HG02571 (cell line): ENCODE results near the gene C10orf67.

Experiments used
- ATAC-seq: cut with Tn5 transposase; IDR thresholded peaks from one replicate; pipeline ENCODE4 v1.9.1; 2021; ENCODE audit warnings: mild to moderate bottlenecking, moderate library complexity; ENCODE audit not compliant: unreplicated experiment

Gene C10orf67

GRCh38 chr10:23199768-23200511 lies 144.7 kb downstream of the C10orf67 start:
- no peak for ATAC-seq

DNA sequence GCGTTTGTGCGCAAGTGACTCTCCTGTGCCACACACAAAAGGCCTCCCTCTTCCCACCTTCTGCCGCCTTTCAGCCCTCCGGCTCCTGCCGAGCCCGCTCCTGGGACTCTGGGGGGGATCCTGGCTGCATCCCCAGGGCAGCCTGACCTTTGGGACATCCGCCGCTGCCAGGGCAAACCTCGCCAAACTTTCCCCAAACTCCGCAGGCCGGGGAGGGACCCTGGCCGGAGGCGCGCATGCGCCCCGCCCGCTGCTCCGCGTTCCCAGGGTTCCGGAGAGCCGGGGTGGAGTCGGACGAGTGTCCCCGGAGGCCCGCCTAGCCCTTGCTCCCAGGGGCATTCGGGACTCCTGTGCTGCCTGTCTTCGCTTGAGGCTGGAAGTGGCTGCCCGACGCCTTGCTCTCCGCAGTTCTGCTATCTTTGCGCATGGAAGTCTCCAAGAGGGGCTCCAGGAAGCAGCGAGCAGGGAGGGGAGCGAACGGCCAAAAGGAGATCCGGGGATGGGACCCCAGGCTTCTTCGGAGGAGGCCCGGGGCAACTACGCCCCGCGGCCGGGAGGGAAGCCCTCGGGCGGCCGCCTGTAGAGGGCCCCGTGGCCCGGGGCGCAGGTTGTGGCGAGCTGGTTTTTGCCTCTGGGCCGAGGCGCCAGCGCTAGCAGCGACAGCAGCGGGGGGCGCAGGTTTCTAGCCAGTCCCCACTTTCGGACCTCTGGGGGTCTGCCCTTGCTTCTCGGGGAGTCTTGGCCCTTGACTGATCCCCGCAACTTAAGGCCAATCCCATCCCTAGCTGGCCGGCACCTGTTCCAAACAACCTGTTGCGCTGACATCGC lies 145.4 kb downstream of the C10orf67 start:
- ATAC-seq: no peak

DNA sequence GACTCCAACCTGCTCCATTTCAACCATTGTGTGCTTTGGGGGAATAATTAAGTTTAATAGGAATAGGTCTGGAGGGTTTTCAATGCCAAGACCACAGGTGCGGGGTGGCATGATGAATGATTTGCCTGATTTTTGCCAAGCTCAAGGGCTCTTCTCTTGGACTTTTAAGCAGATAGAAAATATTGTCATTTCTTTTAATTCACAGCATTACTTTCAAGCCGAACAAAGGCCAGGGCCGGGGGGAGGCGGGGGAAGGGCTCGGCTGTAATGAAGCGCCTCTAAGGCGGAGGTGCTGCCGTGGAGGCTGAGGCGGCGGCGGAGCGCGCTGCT lies 146.0 kb downstream of the C10orf67 start:
- no peak for ATAC-seq

DNA sequence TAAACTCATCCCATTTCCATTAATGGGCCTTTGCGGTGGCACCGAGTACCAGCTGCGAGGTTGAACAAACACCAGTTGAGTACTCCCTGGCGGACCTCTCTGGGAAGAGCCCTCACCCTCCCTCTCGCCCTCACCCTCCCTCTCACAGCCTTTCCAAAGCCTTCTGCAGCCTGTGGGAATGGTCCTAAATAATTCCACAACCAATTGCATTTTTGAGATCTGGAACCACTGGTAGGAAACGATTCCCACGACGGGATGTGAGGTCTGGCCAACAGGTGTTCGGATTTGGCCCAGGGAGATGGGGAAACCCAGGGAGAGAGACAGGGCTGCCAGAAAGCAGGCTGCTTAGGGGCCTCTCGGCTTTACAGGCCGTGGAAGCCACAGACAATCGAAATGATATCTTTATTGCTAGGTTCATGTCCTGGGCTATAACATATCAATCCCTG lies 147.2 kb downstream of the C10orf67 start:
- ATAC-seq: no peak

DNA sequence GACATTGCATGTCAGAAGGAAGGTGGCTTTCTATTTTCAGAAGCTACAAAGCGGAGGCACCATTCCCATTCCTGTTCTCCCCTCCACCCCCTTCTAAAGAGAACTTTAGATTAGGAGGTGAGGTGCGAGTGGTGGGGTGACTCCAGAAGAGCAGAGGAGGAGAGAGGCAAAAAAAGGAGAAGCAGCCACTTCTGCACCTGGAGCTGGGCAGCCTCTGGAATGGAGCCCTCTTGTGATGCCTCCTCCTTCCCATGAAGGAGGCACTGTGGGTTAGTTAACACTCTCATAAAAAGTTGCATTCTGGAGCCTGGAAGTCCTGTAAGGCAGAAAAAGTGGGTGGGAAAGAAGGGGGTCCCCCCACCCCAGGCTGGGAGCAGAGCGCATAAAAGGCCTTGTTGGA lies 147.7 kb downstream of the C10orf67 start:
- no peak for ATAC-seq

DNA sequence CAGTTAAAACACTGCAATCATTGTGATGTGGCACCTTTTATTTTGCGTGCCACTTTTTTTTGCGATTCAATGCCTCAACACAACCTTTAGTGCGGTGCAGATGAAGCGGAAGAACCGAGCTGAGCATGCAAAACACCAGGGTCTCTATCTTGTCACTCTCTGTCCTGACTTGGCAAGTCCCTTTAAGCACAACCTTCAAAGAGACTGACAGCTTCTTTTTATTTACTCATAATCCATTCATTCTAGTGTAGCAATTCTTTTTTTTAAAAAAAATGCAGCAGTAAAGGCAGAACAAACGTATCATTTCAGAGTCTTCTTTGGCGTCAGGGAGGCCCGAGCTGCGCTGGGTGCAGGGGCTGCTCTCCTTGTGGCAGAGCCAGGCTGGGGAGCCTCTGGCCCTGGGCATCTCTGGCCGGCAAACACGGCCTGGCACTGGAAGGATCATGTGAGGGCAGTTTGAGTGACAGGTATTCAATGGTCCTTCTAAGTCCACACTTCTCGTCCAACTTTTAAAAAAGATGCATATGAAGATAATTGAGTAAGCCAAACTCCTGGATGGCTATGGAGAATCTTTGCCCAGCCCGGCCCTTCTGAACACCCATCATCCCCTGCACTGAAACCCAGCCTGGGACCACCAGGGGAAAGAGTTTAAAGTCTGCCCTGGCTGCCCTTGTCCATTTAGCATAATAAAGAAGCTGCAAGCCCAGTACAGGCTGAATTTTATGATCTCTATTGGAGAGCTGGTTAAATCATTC lies 148.6 kb downstream of the C10orf67 start:
- no peak for ATAC-seq

DNA sequence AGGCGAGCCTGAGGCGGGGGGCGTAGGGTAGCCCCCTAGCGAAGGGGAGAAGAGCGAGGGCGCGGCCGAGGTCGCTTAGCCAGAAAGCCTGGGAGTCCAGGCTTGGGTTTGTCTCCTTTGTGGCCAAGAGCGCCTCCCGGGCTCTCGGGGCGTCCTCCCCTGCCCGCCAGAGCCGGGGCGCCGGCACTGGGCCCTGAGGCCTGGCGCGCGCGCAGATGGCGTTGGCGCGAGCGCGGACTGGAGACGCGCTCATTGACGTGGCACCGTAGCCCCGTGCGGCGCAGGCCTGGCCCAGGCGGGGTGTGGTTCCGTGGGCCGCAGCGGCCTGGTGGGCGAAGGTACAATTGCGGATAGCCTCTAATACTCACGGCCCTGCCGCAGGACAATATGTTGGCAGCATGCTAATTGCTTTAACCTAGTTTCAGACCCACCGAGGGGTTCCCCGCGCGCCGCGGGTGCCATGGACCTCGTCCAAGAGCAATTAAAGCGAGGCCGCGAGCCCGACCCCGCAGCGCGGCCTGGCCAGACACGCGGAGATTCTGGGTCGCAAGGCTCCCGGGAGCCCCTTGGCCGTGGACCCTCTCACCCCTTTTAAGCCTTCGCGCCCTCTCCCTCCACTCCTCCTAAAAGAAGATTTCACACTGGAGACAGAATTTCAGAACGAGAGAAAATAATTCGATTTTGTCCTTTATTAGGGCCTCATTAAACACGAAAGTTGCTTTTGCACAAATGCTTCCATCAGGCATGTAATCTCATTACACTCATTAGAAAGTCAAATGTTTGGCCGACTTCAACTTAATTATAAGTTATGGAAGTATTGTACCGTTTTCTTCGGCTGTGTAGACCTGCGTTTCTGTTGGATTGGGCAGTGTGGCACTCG lies 149.4 kb downstream of the C10orf67 start:
- ATAC-seq: no peak

- ATAC-seq: no peak
Observed at GRCh38 chr10:23194471-23194965, 150.1 kb downstream of the C10orf67 start.

DNA sequence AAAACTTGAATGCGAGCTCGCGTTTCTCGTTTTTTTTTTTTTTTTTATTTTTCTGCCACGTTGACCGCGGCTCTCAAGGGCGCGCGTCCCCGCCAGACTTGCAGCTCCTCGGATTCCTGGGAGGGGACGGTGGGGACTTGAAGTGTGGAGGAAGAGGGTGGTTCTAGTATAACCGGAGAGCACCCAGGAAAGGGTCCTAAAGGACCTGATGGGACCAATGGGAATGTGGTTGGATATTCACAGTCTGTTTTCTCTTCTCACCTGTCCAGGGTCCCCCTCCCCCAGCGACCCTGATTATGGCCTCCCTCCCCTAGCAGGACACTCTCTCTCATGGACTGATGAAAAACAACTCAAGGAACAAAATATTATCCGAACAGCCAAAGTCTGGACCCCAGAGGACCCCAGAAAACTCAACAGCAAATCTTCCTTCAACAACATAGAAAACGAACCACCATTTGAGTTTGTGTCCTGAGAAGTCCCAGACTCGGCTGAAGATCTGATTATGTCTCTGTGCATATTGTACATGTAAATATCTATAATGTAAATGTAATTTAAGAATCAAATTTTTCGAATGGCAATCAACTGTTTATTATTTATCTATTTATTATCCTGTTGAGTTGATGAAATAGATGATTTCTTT lies 151.0 kb downstream of the C10orf67 start:
- ATAC-seq: no peak

DNA sequence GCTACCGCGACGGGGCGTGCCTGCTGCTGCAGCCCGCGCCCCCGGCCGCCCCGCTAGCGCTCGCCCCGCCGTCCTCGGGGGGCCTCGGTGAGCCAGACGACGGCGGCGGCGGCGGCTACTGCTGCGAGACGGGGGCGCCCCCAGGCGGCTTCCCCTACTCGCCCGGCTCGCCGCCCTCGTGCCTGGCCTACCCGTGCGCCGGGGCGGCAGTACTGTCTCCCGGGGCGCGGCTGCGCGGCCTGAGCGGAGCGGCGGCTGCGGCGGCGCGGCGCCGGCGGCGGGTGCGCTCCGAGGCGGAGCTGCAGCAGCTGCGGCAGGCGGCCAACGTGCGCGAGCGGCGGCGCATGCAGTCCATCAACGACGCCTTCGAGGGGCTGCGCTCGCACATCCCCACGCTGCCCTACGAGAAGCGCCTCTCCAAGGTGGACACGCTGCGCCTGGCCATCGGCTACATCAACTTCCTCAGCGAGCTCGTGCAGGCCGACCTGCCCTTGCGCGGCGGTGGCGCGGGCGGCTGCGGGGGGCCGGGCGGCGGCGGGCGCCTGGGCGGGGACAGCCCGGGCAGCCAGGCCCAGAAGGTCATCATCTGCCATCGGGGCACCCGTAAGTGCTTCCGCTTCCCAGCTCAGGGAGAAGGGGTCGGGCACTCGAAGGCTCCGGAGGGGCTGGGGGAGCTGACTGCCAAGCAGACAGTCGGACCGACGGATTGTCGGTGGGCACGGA lies 151.7 kb downstream of the C10orf67 start:
- ATAC-seq: no peak

DNA sequence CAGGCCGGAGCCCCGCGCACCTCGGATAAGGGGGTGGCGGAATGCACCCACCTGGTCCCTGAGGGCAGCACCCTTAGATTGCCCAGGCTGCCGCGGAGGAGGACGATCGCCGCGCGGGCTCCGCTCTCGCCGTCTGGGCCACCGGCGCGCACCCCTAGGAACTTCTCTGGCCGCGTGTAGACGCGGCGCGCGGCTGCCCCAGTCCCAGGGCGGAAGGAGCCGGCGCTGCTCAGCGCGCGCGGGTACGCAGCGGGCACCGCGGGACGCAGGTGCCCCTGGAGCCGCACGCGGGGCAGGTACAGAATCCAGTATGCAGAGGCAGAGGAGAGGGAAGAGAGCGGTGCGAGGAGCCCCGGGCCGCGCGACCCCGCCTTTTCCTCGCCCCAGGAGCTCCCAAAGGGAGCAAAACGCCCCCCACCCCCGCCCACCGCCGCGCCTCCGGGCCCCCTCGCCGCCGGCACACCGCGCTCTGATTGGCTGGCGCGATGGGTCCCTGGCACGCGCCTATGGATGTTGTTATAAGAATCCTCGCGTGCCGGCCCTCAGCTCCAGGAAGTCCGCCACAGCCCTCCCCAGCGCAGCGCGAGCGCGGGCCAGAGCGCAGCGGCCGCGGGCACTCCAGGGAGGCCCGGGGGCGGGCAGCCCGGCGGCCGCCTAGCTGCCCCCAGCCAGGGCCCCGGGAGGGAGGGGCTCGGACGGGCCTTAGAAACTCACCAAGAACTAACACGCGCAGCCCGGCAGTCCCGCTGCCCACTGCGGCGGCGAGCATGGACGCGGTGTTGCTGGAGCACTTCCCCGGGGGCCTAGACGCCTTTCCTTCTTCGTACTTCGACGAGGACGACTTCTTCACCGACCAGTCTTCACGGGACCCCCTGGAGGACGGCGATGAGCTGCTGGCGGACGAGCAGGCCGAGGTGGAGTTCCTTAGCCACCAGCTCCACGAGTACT lies 152.6 kb downstream of the C10orf67 start, which contains the start of gene PTF1A:
Gene PTF1A (plus strand): TSS at position 549 of the 948 bp plus-strand sequence. CDS start 219 bp downstream, at position 768.
- no peak for ATAC-seq

DNA sequence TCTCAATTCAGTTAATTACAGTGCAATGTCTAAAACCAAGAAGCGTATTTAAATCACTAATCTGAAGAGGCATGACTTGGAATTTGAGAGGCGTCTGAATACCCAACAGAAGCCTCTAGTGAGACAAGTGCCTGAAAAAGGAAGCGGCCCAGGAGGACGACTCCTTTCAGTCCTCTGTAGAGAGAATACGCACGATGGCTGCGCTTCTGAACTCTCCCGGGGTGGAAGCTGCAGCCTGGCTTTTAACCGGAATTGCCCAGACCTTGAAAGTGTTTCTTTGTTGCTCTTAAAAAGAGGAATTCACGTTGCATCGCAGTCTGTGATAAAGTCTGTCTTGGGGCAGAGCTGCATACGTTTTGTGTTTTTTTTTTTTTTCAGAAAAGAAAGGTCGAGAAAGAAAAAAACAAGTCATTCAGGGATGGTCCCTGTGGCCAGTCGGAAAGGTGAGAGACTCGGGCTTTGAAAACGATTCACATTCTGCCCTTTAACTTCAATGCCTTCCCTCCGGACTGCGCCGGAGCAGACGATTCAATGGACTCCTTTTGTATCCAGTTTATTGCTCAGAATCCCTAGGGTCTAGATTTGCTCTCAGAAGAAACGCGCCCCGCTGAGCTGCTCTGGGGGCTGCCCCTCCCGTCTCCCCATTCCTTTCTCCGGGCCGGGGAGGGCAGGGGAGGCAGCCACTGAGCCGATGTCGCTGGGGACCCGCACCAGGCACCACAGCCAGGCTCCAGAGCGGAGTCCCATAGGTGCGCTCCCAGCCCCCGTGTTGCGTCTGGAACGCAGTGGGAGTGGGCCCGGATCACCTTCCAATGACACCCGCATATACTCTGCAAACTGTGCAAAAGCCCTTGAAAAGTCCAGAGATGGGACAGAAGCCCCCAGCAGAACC lies 153.5 kb downstream of the C10orf67 start:
- ATAC-seq: no peak

DNA sequence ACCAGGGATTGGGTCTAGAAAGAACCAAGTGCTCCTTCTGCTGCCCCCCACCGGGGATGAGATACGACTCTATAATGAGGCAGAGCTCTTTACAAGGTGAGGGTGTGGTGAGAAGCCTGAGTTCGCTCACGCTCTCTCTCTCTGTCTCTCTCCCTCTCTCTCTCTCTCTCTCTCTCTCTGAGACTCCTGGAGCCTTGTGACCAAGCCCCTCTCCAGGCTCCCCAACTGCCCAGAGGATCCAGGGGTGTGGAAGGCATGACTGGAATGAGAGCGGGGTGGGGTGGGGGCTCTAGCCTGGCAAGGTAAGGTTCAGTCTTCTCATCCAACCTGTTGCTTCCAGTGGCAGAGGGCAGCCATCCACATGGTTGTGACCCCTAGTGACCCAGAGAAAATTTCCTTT lies 155.6 kb downstream of the C10orf67 start:
- ATAC-seq: no peak

DNA sequence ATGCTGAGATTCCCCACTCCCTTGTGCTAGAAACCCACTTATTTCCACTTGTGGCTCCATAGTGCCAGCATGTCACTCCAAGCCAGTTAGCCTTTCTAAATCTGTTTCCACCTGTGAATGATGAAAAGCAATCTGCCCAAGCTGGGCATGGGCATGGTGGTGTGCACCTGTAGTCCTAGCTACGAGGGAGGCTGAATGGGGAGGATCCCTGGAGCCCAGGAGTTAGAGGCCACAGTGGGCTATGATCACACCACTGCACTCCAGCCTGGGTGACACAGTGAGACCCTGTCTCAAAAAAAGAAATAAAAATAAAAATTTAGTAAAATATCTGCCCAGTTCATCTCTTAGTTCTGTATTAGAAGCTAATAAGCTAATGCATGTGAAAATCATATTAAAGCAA lies 157.4 kb downstream of the C10orf67 start:
- no peak for ATAC-seq

DNA sequence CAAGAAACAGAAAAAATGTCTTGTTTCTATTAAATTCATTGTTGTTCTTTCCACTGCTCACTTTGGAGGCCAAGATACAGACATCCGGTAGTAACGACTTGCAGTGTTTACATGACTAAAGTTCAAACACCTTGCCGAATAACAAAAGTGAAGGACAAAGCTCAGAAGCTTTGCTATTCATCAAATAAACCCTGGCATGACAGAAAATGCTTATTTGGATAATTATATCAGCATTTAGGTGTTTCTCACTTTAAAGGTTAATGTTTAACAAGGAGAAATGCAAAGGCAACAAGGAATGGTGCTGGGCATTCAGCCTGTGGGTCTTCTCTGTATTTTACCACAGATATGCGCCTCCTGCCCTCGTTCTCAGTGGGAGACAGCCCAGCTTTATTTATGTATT lies 157.9 kb downstream of the C10orf67 start:
- ATAC-seq: no peak

GRCh38 chr10:23186178-23186577 lies 158.4 kb downstream of the C10orf67 start:
- ATAC-seq: no peak

GRCh38 chr10:23174977-23175512 lies 169.6 kb downstream of the C10orf67 start:
- no peak for ATAC-seq
